B cell (primary cell): ENCODE data around the gene KCNH3.

Experiments
- EZH2 ChIP-seq: IDR thresholded peaks from 2 replicates; pipeline ENCODE4 v1.6.1; 2012; ENCODE audit warnings: borderline replicate concordance, low read depth, mild to moderate bottlenecking, moderate library complexity, low read length; ENCODE audit not compliant: insufficient read depth, poor library complexity, severe bottlenecking
- TF ChIP-seq, protein P1 (sequence below): fragments of 200-600 bp; IDR thresholded peaks from one replicate; pipeline ENCODE4 v1.8.0; 2022; ENCODE audit warnings: antibody characterized with exemption, mild to moderate bottlenecking

GRCh38 chr12:49536526-49537071 lies 2.2 kb upstream of the KCNH3 start:
- TF ChIP-seq, protein P1, sequence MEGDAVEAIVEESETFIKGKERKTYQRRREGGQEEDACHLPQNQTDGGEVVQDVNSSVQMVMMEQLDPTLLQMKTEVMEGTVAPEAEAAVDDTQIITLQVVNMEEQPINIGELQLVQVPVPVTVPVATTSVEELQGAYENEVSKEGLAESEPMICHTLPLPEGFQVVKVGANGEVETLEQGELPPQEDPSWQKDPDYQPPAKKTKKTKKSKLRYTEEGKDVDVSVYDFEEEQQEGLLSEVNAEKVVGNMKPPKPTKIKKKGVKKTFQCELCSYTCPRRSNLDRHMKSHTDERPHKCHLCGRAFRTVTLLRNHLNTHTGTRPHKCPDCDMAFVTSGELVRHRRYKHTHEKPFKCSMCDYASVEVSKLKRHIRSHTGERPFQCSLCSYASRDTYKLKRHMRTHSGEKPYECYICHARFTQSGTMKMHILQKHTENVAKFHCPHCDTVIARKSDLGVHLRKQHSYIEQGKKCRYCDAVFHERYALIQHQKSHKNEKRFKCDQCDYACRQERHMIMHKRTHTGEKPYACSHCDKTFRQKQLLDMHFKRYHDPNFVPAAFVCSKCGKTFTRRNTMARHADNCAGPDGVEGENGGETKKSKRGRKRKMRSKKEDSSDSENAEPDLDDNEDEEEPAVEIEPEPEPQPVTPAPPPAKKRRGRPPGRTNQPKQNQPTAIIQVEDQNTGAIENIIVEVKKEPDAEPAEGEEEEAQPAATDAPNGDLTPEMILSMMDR = no peak
- no peak for TF ChIP-seq EZH2
